K562 (cell line): ENCODE data around the gene WDR90. TPM values are rescaled to one million over a fixed set of nuclear protein-coding genes. Genes with fewer than 3 reads are reported as not detected.
A peak's percentile ranks its signal among the peaks of the same experiment; 100 is the strongest.

ENCODE experiments used
- ATAC-seq: fragments of 200-7000 bp; cut with Tn5 transposase; 3 replicates; pipeline ENCODE4 v1.9.1; 2020; ENCODE audit warnings: moderate library complexity
- BruUV-seq: library from RNA; stranded (reverse); fragments of 400-500 nt; replicated peaks from 2 replicates; lab custom pipeline; 2021; lab: Mats Ljungman, UMichigan
- CTCF ChIA-PET: fragments of 300-600 bp; formaldehyde crosslinking; extraction: SDS; loops from one replicate; lab custom pipeline; 2021; ENCODE audit warnings: low intra/inter-chr PET ratio; lab: Yijun Ruan, JAX
- POLR2A ChIA-PET: fragments of 300-600, 350-650 bp; sonication (Branson Sonifier 250); formaldehyde crosslinking; extraction: SDS; loops from one replicate; lab custom pipeline; 2021; ENCODE audit warnings: antibody characterized with exemption, inconsistent platforms; lab: Yijun Ruan, JAX
- DNase-seq, 4 experiments: peaks; one replicate each; pipeline versions ENCODE4 v3.0.0 to v3.0.0-alpha.2; 2011 to 2018; ENCODE audit warnings: low spot score in 3 of 4, mixed read lengths in 3 of 4; ENCODE audit errors: extremely low read depth in 1 of 4
- FAIRE-seq: peaks from 2 replicates; lab custom pipeline; 2011; peaks lifted over from hg19 to GRCh38; lab: Jason Lieb, UNC
- H2AFZ ChIP-seq: 2 replicates; pipeline ENCODE4 v1.6.0; 2011; ENCODE audit warnings: low read depth, low read length, control low read depth, inconsistent platforms
- H3K27ac ChIP-seq: fragments of 200-600 bp; 3 replicates; pipeline ENCODE4 v1.8.0; 2011; ENCODE audit warnings: low read depth, mild to moderate bottlenecking, control low read depth, inconsistent platforms, low read length, moderate library complexity, mixed read lengths; ENCODE audit errors: extremely low read depth
- H3K27me3 ChIP-seq, 2 experiments: fragments of 300-600 bp in 1 of 2; 2 replicates in 1 of 2; 3 replicates in 1 of 2; pipeline versions ENCODE4 v1.6.0 to v1.8.0; 2011; ENCODE audit warnings: inconsistent platforms in 2 of 2, low read length in 2 of 2, mild to moderate bottlenecking in 1 of 2, mixed read lengths in 1 of 2, moderate library complexity in 1 of 2; ENCODE audit not compliant: control insufficient read depth in 2 of 2, insufficient read depth in 2 of 2
- H3K36me3 ChIP-seq: fragments of 300-600 bp; 3 replicates; pipeline ENCODE4 v1.8.0; 2011; ENCODE audit warnings: mild to moderate bottlenecking, low read length, inconsistent platforms; ENCODE audit not compliant: control insufficient read depth, insufficient read depth
- H3K4me1 ChIP-seq, 2 experiments: fragments of 200-600 bp in 1 of 2; replicated peaks in 1 of 2; 2 replicates in 1 of 2; 3 replicates in 1 of 2; pipeline versions ENCODE4 v1.5.1 to v1.8.0; 2011; ENCODE audit warnings: inconsistent platforms in 2 of 2, low read length in 2 of 2, mild to moderate bottlenecking in 1 of 2, mixed read lengths in 1 of 2, moderate library complexity in 1 of 2; ENCODE audit not compliant: control insufficient read depth in 2 of 2, insufficient read depth in 2 of 2
- H3K4me2 ChIP-seq: 2 replicates; pipeline ENCODE4 v1.6.1; 2011; ENCODE audit warnings: low read length, control low read depth, inconsistent platforms, mixed read lengths; ENCODE audit not compliant: insufficient read depth
- H3K4me3 ChIP-seq: fragments of 200-600 bp; sonication (generic), shearing (Covaris generic); 2 replicates; pipeline ENCODE4 v1.5.1; 2016; ENCODE audit warnings: control low read depth, inconsistent platforms
- H3K79me2 ChIP-seq: fragments of 200-600 bp; 3 replicates; pipeline ENCODE4 v1.8.0; 2011; ENCODE audit warnings: low read length, inconsistent platforms; ENCODE audit not compliant: control insufficient read depth, insufficient read depth
- H3K9ac ChIP-seq, 2 experiments: 2 replicates each; pipeline versions ENCODE4 v1.6.0 to v1.6.1; 2011; ENCODE audit warnings: low read depth in 2 of 2, low read length in 2 of 2, control low read depth in 1 of 2, inconsistent platforms in 1 of 2, mild to moderate bottlenecking in 1 of 2, mixed read lengths in 1 of 2; ENCODE audit not compliant: insufficient read depth in 1 of 2
- H3K9me1 ChIP-seq: one replicate; pipeline ENCODE4 v1.6.0; 2011; ENCODE audit warnings: inconsistent platforms, mild to moderate bottlenecking, low read length, moderate library complexity; ENCODE audit not compliant: control insufficient read depth, insufficient read depth
- H3K9me3 ChIP-seq: replicated peaks from 2 replicates; pipeline ENCODE4 v1.5.1; 2011; ENCODE audit warnings: low read depth, low read length, inconsistent platforms; ENCODE audit not compliant: control insufficient read depth, insufficient read depth
- H4K20me1 ChIP-seq: replicated peaks from 2 replicates; pipeline ENCODE4 v1.6.1; 2011; ENCODE audit warnings: low read length, inconsistent platforms, mixed read lengths; ENCODE audit not compliant: control insufficient read depth, insufficient read depth
- BRD4 ChIP-seq: fragments of 200-600 bp; sonication (generic); IDR thresholded peaks from 2 replicates; pipeline ENCODE4 v1.6.1; 2017; ENCODE audit warnings: inconsistent platforms
- HDAC8 ChIP-seq: fragments of 450-650 bp; IDR thresholded peaks from 2 replicates; pipeline ENCODE4 v1.6.1; 2016; ENCODE audit warnings: mild to moderate bottlenecking, missing genetic modification characterization, moderate library complexity, missing compliant biosample characterization
- KDM2B ChIP-seq: fragments of 250-450 bp; sonication (Bioruptor Pico); IDR thresholded peaks from 2 replicates; pipeline ENCODE4 v1.8.0; 2021; ENCODE audit warnings: mild to moderate bottlenecking, moderate library complexity
- L3MBTL2 ChIP-seq: fragments of 450-650 bp; IDR thresholded peaks from 2 replicates; pipeline ENCODE4 v1.6.1; 2016; ENCODE audit warnings: mild to moderate bottlenecking, moderate library complexity
- MIER1 ChIP-seq: fragments of 450-650 bp; IDR thresholded peaks from 2 replicates; pipeline ENCODE4 v1.6.1; 2016; ENCODE audit warnings: antibody characterized with exemption, mild to moderate bottlenecking, low read depth
- NFIC ChIP-seq: fragments of 450-650 bp; IDR thresholded peaks from 2 replicates; pipeline ENCODE4 v1.6.1; 2017; ENCODE audit warnings: mild to moderate bottlenecking, inconsistent platforms
- PML ChIP-seq: IDR thresholded peaks from 2 replicates; pipeline ENCODE4 v1.6.1; 2012; ENCODE audit warnings: low read length, inconsistent platforms
- POLR2B ChIP-seq: fragments of 450-650 bp; IDR thresholded peaks from 2 replicates; pipeline ENCODE4 v1.6.1; 2018; ENCODE audit warnings: low read depth; ENCODE audit not compliant: partially characterized antibody
- PTTG1 ChIP-seq: fragments of 450-650 bp; IDR thresholded peaks from 2 replicates; pipeline ENCODE4 v1.6.1; 2016; ENCODE audit warnings: low read depth, mild to moderate bottlenecking, missing genetic modification characterization, missing compliant biosample characterization
- RBM14 ChIP-seq: fragments of 200-400 bp; formaldehyde crosslinking; IDR thresholded peaks from 2 replicates; pipeline ENCODE4 v1.6.1; 2018; ENCODE audit warnings: low read depth, mild to moderate bottlenecking, low read length, moderate library complexity, borderline replicate concordance; ENCODE audit not compliant: insufficient read depth
- SIN3A ChIP-seq, 2 experiments: fragments of 150-350 bp in 1 of 2; IDR thresholded peaks; 2 replicates each; pipeline ENCODE4 v1.6.1; 2011 to 2016; ENCODE audit warnings: borderline replicate concordance in 2 of 2, low read depth in 2 of 2, low read length in 2 of 2, mild to moderate bottlenecking in 2 of 2, moderate library complexity in 2 of 2; ENCODE audit not compliant: control insufficient read depth in 1 of 2
- SUPT5H ChIP-seq: fragments of 450-650 bp; IDR thresholded peaks from 2 replicates; pipeline ENCODE4 v1.6.1; 2016
- U2AF1 ChIP-seq: fragments of 200-400 bp; formaldehyde crosslinking; optimal IDR thresholded peaks from 2 replicates; pipeline ENCODE3; 2017; ENCODE audit warnings: mild to moderate bottlenecking, low read depth, low read length, moderate library complexity
- whole genome bisulfite sequencing: fragments of 100-300 bp; shearing (Covaris generic); methylation state at CpG from one replicate; pipeline ENCODE4 v1.1.6; 2016; ENCODE audit warnings: low coverage, mixed read lengths; ENCODE audit not compliant: insufficient coverage; ENCODE audit errors: missing lambda C conversion rate; 5-methylcytosine and 5-hydroxymethylcytosine counted together
- in situ Hi-C: fragments of 300-500 bp; cut with MboI; formaldehyde crosslinking; loops from 4 replicates; pipeline ENCODE4 v1.15.0; 2018; ENCODE audit warnings: inconsistent platforms, mixed read lengths
- intact Hi-C: fragments of 100-400 bp; cut with micrococcal nuclease; formaldehyde crosslinking; loops from 2 replicates; pipeline ENCODE4 v1.14.2; 2022
- polyA plus RNA-seq, 8 experiments: library from polyadenylated mRNA; depleted of rRNA in 4 of 8; stranded (reverse) in 5 of 8; unstranded in 3 of 8; fragments of >200 nt; fragmentation: Nextera tagmentation in 2 of 8; fragmentation: Illumina TruSeq in 1 of 8; extraction: Ambion mirVana in 2 of 8; extraction: Trizol in 1 of 8; gene quantifications; 2 replicates each; pipeline versions ENCODE4 v1.2.1 to v1.2.3, GENCODE V29; 2011 to 2014; ENCODE audit warnings: inconsistent platforms in 1 of 8, missing spikeins in 1 of 8
- total RNA-seq, 7 experiments: library from RNA; depleted of rRNA in 6 of 7; stranded (reverse); fragments of >200 nt in 6 of 7; fragmentation: Illumina TruSeq in 2 of 7; extraction: Trizol in 2 of 7; gene quantifications; 2 replicates each; pipeline versions ENCODE4 v1.2.1 to v1.2.3, GENCODE V29; 2011 to 2021; ENCODE audit warnings: low replicate concordance in 1 of 7
- TF ChIP-seq, protein P1 (sequence below): fragments of 250-450 bp; sonication (Bioruptor Pico); IDR thresholded peaks from 2 replicates; pipeline ENCODE4 v1.8.0; 2022; ENCODE audit warnings: moderate library complexity, mild to moderate bottlenecking, inconsistent platforms
- TF ChIP-seq, protein P2 (sequence below): fragments of 250-450 bp; sonication (Bioruptor Pico); IDR thresholded peaks from 2 replicates; pipeline ENCODE4 v1.4.0; 2020; ENCODE audit warnings: mild to moderate bottlenecking
- TF ChIP-seq, protein P3 (sequence below), 2 experiments: IDR thresholded peaks; 2 replicates each; pipeline ENCODE4 v1.6.1; 2012; ENCODE audit warnings: improper control_type of control experiment in 2 of 2, low read depth in 2 of 2, low read length in 2 of 2, borderline replicate concordance in 1 of 2

WDR90 gene
- total and polyA plus RNA-seq, 9 of the 15 experiments (the other 6 are each of a cell fraction or from before 2014, with no cell fraction given): 0.44 to 12.6 (median 3.3) TPM

DNA sequence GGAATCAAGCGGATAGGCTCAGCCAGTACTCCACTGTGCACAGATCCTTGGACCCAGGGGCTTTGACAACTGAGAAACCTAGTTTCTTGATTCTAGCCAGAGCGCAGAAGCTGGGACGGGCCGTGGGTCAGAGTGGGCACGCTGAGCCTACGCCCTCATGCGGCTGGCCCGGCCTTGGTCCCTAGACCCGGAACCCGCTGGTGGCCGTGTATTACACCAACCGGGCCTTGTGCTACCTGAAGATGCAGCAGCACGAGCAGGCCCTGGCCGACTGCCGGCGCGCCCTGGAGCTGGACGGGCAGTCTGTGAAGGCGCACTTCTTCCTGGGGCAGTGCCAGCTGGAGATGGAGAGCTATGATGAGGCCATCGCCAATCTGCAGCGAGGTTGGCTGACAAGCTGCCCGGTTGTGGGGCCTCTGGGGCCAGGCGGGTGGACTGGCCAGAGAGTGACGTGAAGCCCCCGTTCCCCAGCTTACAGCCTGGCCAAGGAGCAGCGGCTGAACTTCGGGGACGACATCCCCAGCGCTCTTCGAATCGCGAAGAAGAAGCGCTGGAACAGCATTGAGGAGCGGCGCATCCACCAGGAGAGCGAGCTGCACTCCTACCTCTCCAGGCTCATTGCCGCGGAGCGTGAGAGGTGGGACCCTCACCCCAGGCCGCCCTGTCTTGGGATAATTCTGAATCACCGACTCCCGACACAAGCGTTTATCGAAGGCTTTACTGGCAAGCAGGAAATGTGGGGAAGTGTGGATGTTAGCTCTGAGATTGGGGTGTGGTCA is 32.0 kb downstream of the WDR90 start:
- intact Hi-C loops: loop anchor here (5.0 kb wide), 1 partner anchor 284 kb away; the partner anchor contains the start of gene NME4
- ChIA-PET POLR2A (interaction anchor here (0.5 to 1.8 kb wide), 14 partner anchors 9 to 1118 kb away, joined by 3 to 10 read pairs (median 3); partner anchors contain the start of genes METTL26, WDR24 and WFIKKN1), CTCF (no interaction called here)
- DNase-seq (peak in 1 of 4 experiments; percentile 65), FAIRE-seq (peak; percentile 54), ATAC-seq (peak; percentile 13)
- peaks cover 48% of the 10 kb centered on the region for H3K36me3 ChIP-seq
- H3K27me3 ChIP-seq: no peaks in the 10 kb centered on the region
- WGBS: 3% methylated on average over 34 of the region's 44 CpGs
- BruUV-seq: TSS peak; percentile 82
- peak overlapping the region; percentile 83 to 98 for H3K9ac ChIP-seq
- H4K20me1 ChIP-seq: peaks cover 21% of the 10 kb centered on the region
- peak overlapping the region; percentile 98 for H3K4me3 ChIP-seq
- no peak overlapping the region for H2AFZ ChIP-seq
- in situ Hi-C loops: no loop called here
- peaks cover 33 to 98% of the 10 kb centered on the region in 2 experiments for H3K4me1 ChIP-seq
- H3K9me3 ChIP-seq: no peaks in the 10 kb centered on the region
- H3K4me2 ChIP-seq: peak overlapping the region; percentile 75
- peaks cover 11% of the 10 kb centered on the region for H3K9me1 ChIP-seq
- H3K27ac ChIP-seq: peak overlapping the region; percentile 89
- H3K79me2 ChIP-seq: peaks cover 41% of the 10 kb centered on the region
- TF ChIP-seq RBM14 (no peak), PTTG1 (tag) (no peak), U2AF1 (no peak), SUPT5H (0 out of 2 replicates have a peak, but pooled peaks have one; percentile 16), MIER1 (no peak), POLR2B (no peak), SIN3A (IDR thresholded peaks at IDR 0.05; ENCODE audit: borderline replicate concordance in 2 of 2, control insufficient read depth in 1 of 2, low read depth in 2 of 2, low read length in 2 of 2) (0 out of 4 replicates have a peak, but pooled peaks of 1 of the 2 experiments have one; percentile 35), PML (0 out of 2 replicates have a peak, but pooled peaks have one; percentile 7), BRD4 (no peak), L3MBTL2 (no peak), KDM2B (CRISPR knock-in tag) (no peak), NFIC (no peak), HDAC8 (tag) (no peak)
- TF ChIP-seq, protein P1, sequence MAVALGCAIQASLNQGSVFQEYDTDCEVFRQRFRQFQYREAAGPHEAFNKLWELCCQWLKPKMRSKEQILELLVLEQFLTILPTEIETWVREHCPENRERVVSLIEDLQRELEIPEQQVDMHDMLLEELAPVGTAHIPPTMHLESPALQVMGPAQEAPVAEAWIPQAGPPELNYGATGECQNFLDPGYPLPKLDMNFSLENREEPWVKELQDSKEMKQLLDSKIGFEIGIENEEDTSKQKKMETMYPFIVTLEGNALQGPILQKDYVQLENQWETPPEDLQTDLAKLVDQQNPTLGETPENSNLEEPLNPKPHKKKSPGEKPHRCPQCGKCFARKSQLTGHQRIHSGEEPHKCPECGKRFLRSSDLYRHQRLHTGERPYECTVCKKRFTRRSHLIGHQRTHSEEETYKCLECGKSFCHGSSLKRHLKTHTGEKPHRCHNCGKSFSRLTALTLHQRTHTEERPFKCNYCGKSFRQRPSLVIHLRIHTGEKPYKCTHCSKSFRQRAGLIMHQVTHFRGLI (CRISPR knock-in tag): no peak
- TF ChIP-seq, protein P2, sequence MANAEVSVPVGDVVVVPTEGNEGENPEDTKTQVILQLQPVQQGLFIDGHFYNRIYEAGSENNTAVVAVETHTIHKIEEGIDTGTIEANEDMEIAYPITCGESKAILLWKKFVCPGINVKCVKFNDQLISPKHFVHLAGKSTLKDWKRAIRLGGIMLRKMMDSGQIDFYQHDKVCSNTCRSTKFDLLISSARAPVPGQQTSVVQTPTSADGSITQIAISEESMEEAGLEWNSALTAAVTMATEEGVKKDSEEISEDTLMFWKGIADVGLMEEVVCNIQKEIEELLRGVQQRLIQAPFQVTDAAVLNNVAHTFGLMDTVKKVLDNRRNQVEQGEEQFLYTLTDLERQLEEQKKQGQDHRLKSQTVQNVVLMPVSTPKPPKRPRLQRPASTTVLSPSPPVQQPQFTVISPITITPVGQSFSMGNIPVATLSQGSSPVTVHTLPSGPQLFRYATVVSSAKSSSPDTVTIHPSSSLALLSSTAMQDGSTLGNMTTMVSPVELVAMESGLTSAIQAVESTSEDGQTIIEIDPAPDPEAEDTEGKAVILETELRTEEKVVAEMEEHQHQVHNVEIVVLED (CRISPR knock-in tag): no peak
- TF ChIP-seq, protein P3, sequence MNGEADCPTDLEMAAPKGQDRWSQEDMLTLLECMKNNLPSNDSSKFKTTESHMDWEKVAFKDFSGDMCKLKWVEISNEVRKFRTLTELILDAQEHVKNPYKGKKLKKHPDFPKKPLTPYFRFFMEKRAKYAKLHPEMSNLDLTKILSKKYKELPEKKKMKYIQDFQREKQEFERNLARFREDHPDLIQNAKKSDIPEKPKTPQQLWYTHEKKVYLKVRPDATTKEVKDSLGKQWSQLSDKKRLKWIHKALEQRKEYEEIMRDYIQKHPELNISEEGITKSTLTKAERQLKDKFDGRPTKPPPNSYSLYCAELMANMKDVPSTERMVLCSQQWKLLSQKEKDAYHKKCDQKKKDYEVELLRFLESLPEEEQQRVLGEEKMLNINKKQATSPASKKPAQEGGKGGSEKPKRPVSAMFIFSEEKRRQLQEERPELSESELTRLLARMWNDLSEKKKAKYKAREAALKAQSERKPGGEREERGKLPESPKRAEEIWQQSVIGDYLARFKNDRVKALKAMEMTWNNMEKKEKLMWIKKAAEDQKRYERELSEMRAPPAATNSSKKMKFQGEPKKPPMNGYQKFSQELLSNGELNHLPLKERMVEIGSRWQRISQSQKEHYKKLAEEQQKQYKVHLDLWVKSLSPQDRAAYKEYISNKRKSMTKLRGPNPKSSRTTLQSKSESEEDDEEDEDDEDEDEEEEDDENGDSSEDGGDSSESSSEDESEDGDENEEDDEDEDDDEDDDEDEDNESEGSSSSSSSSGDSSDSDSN (IDR thresholded peaks at IDR 0.05; ENCODE audit: borderline replicate concordance in 1 of 2, low read depth in 2 of 2, low read length in 2 of 2): peak in 1 of 2 experiments; percentile 31; a peak in 1 of 4 replicates
